Stomach (tissue), 9 donors: ENCODE measurements around the gene EVC. TPM values are rescaled to one million over a fixed set of nuclear protein-coding genes. Genes with fewer than 3 reads are reported as not detected.

Source experiments
- DNase-seq, 2 donors: peaks; one replicate each; pipeline versions ENCODE4 v3.0.0 to v3.0.0-alpha.2; 2013 to 2019
- H3K27ac ChIP-seq, 5 donors: fragments of 200-600 bp in 4 of 5; sonication (generic) in 4 of 5; one replicate each; pipeline ENCODE4 v1.5.1; 2013 to 2019; ENCODE audit warnings: mild to moderate bottlenecking in 1 of 5, moderate library complexity in 1 of 5
- H3K27me3 ChIP-seq, 3 donors: fragments of 200-600 bp; sonication (generic); one replicate each; pipeline ENCODE4 v1.5.1; 2017 to 2019; ENCODE audit warnings: mixed run types in 1 of 3
- H3K36me3 ChIP-seq, 4 donors: fragments of 200-600 bp; sonication (generic); 1 replicate in 3 of 4; 2 replicates in 1 of 4; pipeline ENCODE4 v1.5.1; 2016 to 2019
- H3K4me1 ChIP-seq, 4 donors: fragments of 200-600 bp; sonication (generic); one replicate each; pipeline ENCODE4 v1.5.1; 2016 to 2019
- H3K4me3 ChIP-seq, 4 donors: fragments of 200-600 bp; sonication (generic) in 3 of 4; one replicate each; pipeline ENCODE4 v1.5.1; 2016 to 2019; ENCODE audit warnings: mild to moderate bottlenecking in 1 of 4
- H3K9me3 ChIP-seq, 4 donors: fragments of 200-600 bp; sonication (generic); one replicate each; pipeline ENCODE4 v1.5.1; 2016 to 2019
- CTCF ChIP-seq, 7 experiments: fragments of 450-650 bp in 4 of 7; fragments of 200-600 bp in 3 of 7; sonication (generic) in 3 of 7; IDR thresholded peaks; one replicate each; pipeline ENCODE4 v1.5.1; 2016 to 2019; ENCODE audit warnings: antibody characterized with exemption in 7 of 7, control low read depth in 2 of 7, mild to moderate bottlenecking in 1 of 7
- EP300 ChIP-seq: sonication (generic); formaldehyde crosslinking; IDR thresholded peaks from one replicate; pipeline ENCODE4 v1.6.1; 2017; ENCODE audit warnings: antibody characterized with exemption
- POLR2A ChIP-seq, 4 donors: fragments of 450-650 bp; IDR thresholded peaks; one replicate each; pipeline ENCODE4 v1.6.1; 2016; ENCODE audit warnings: antibody characterized with exemption in 4 of 4, control low read depth in 2 of 4, mild to moderate bottlenecking in 1 of 4, moderate library complexity in 1 of 4
- POLR2AphosphoS5 ChIP-seq, 3 donors: sonication (generic); formaldehyde crosslinking; IDR thresholded peaks; one replicate each; pipeline ENCODE4 v1.6.1; 2016; ENCODE audit warnings: antibody characterized with exemption in 3 of 3
- WGBS, 5 donors: extraction: QIAGEN DNeasy Blood & Tissue Kit in 3 of 5; methylation state at CpG; one replicate each; pipeline versions ENCODE4 v1.1.5 to v1.1.7; 2013 to 2018; 5-methylcytosine and 5-hydroxymethylcytosine counted together
- intact Hi-C: fragments of 100-400 bp; cut with DNase I; formaldehyde crosslinking; loops from one replicate; pipeline ENCODE4 v1.15.1; 2023; ENCODE audit warnings: low total_unique reads
- polyA plus RNA-seq, 3 donors: library from polyadenylated mRNA; stranded (reverse); fragments of 200-250 nt; gene quantifications; one replicate each; pipeline ENCODE4 v1.2.3, GENCODE V29; 2013
- total RNA-seq, 5 donors: library from RNA; depleted of rRNA; stranded (reverse); fragments of >200 nt; gene quantifications; one replicate each; pipeline versions ENCODE4 v1.1.0 to v1.2.3, GENCODE V29; 2014 to 2016
- donor health status: healthy with polysubstance abuse.
- donor health status: Bipolar disorder and iron deficiency.
- donor health status: healthy.

The EVC gene
- total and polyA plus RNA-seq, 8 donors = 1.5 to 346 (median 12.5) TPM

- Histone ChIP-seq H3K27me3 (no peaks in the 10 kb centered on the region), H3K27ac (no peak overlapping the region), H3K9me3 (no peaks in the 10 kb centered on the region), H3K36me3 (peaks cover 15 to 68% (median 47%) of the 10 kb centered on the region in 4 donors), H3K4me1 (no peaks in the 10 kb centered on the region), H3K4me3 (no peak overlapping the region)
- TF ChIP-seq EP300 = no peak
- no peak for TF ChIP-seq POLR2AphosphoS5 (IDR thresholded peaks at IDR 0.05)
- WGBS, 5 donors = 87 to 91% (median 91%) methylated on average over 18 to 22 of the region's 22 CpGs
- no peak for DNase-seq
- intact Hi-C loops = no loop called here
Observed at GRCh38 chr4:5759236-5760075, 48.5 kb downstream of the EVC start.

GRCh38 chr4:5760246-5760645 lies 49.2 kb downstream of the EVC start:
- Histone ChIP-seq H3K27ac (no peak overlapping the region), H3K9me3 (no peaks in the 10 kb centered on the region), H3K27me3 (no peaks in the 10 kb centered on the region), H3K4me3 (no peak overlapping the region), H3K4me1 (no peaks in the 10 kb centered on the region), H3K36me3 (peaks cover 15 to 60% (median 39%) of the 10 kb centered on the region in 4 donors)
- 93 to 100% (median 95%) methylated on average over 5 of the region's 5 CpGs for WGBS, 5 donors
- no peak for TF ChIP-seq POLR2AphosphoS5 (IDR thresholded peaks at IDR 0.05)
- no peak for TF ChIP-seq CTCF (IDR thresholded peaks at IDR 0.05)
- DNase-seq = no peak
- intact Hi-C loops = no loop called here

- H3K36me3 ChIP-seq = peaks cover 15 to 53% (median 31%) of the 10 kb centered on the region in 4 donors
- H3K27me3 ChIP-seq = no peaks in the 10 kb centered on the region
- intact Hi-C loops = no loop called here
- no peak overlapping the region for H3K4me3 ChIP-seq
- WGBS, 5 donors = 90 to 94% (median 93%) methylated on average over 8 to 9 of the region's 9 CpGs
- no peak overlapping the region for H3K27ac ChIP-seq
- H3K4me1 ChIP-seq = no peaks in the 10 kb centered on the region
- TF ChIP-seq POLR2AphosphoS5 (IDR thresholded peaks at IDR 0.05) (no peak), POLR2A (IDR thresholded peaks at IDR 0.05) (no peak), CTCF (IDR thresholded peaks at IDR 0.05) (no peak), EP300 (no peak)
- DNase-seq = no peak
- no peaks in the 10 kb centered on the region for H3K9me3 ChIP-seq
Observed at GRCh38 chr4:5760936-5761480, 50.0 kb downstream of the EVC start.

GRCh38 chr4:5770051-5770450 lies 59.0 kb downstream of the EVC start:
- H3K4me1 ChIP-seq = no peaks in the 10 kb centered on the region
- intact Hi-C loops = no loop called here
- DNase-seq = peak in 1 of 2 donors; percentile 20
- H3K27ac ChIP-seq = no peak overlapping the region
- H3K4me3 ChIP-seq = no peak overlapping the region
- 85 to 94% (median 89%) methylated on average over 3 to 4 of the region's 4 CpGs for WGBS, 5 donors
- no peaks in the 10 kb centered on the region for H3K27me3 ChIP-seq
- peaks cover 0 to 34% (median 14%) of the 10 kb centered on the region in 4 donors for H3K36me3 ChIP-seq
- TF ChIP-seq POLR2A (IDR thresholded peaks at IDR 0.05) (no peak), CTCF (IDR thresholded peaks at IDR 0.05) (no peak), EP300 (no peak), POLR2AphosphoS5 (IDR thresholded peaks at IDR 0.05) (no peak)
- H3K9me3 ChIP-seq = no peaks in the 10 kb centered on the region
